NCI-H526 (cell line): ENCODE measurements around the gene CABP7.

Source experiments
- DNase-seq, 2 experiments: peaks; one replicate each; lab custom pipeline; 2025; lab: John Stamatoyannopoulos, UW

Gene CABP7

DNA sequence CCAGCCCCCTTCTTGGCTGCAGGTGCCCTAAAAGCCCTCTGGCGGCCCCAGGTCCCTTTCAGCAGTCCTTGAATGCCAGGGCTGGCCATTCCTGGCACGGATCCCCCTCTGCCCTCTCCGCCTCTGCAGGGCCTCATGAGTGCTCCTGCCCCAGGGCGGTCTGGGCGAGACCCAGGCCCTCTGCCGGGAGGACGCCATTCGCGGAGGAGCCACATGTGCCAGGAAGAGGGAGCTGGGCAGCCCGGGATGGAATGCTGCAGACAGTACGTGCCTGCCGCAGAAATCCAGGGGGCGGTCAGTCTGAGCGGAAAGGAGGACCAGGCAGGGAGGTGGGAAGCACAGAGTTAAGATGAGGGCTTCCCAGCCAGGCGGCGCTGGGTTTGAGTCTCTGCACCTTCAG lies 2.8 kb downstream of the CABP7 start:
- DNase-seq = no peak

DNA sequence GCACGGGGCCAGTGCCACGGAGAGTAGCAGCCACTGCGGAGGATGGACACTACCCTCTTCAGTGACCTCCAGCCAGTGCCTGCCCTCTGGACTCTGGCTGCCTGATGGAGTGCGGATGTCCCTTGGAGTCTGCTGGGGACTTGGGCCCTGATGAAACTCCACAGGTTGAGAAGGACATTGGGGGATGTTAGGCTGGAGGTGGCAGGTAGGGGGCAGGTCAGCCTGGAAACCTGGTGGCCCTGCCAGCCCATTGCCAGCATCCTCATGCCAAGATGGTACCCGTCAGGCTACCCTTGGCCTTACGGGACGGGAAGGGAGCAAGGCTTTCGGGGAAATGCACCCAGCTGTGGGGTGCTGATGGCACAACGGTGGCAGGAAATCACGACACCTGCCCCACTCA lies 4.0 kb downstream of the CABP7 start:
- no peak for DNase-seq

DNA sequence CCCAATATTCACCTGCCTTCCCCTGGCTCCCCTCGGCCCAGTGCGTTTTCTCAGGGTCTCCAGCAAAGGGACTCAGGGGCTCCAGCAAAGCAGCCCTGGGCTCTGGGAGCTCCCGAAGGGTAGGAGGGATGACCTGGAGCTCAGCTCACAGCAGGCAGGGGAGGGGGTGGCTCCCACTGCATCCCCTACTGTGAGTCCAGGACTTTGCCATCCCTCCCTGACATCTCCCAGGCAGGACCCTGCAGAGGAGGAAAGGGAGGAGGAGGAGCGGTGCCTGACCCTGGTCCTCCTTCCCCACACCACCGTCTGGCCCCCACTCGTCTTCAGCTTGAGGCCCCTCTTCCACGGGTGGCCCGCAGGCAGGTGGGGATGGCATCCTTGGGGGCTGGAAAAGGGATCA lies 5.0 kb downstream of the CABP7 start:
- no peak for DNase-seq

DNA sequence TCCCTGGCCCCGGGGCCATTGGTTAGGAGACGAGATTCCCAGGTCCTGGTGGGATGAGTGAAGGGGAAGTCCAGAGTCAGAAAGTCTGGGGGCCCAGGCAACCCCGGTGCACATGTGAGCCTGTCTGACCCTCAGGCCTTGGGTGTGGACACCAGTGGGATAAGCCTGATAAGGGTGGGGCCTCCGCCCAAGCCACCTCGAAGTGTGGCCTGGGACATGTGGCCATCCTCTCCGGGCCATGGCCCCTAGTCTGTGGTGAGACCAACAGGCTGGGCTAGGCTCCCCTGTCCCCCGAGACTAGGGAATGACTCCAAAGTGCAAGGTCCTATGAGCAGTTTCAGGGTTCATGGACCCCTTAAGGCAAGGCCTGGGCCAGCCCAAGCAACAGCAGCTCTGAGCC lies 6.3 kb downstream of the CABP7 start:
- DNase-seq = no peak

DNA sequence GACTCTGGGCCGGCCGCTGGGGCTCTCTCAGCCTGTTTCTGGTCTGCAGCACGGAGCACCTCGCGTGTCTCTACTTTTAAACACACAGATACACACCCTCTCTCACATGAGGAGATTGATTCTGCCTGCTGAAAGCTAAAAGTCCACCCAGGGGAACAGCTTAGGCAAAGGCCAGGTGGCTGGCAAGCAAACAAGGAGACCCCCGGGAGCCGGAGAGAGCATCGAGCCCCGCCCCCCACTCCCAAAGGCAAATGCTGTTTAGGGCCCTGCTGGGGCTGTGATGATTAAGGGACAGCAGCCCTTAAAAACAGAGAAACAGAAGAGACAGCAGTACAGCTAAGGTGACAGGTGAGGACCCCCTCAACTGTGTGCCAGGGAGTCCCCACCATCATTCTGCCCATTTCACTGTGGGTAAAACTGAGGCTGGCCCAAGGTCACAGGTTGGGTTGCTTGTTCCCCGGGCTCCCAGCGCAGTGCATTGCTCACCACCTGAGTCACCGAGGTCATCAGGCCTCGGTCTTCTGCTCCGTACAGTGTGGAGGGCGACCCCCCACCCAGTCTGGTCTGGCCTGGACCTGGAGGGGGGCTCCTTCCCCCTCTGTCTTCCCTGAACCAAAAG lies 6.8 kb downstream of the CABP7 start:
- no peak for DNase-seq

DNA sequence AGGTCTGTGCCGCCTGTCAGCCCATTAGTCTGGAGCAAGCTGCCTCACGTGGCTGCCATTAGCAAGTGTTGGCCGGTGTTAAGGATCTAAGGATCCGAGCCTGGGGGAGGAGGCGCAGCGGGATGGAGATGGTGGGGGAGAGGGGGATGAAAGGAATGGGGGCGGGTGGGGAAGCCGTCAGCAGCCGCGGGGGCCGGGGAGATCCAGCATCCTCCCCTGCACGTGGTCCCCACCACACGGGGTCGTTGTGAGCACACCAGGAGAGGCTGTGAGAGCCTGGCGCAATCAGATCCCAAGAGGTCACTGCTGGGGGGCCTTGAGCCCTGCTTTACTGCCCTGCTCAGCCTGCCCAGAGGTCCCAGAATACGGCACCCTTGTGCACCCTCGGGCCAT lies 7.3 kb downstream of the CABP7 start:
- peak in 1 of 2 experiments; percentile 18 for DNase-seq

DNA sequence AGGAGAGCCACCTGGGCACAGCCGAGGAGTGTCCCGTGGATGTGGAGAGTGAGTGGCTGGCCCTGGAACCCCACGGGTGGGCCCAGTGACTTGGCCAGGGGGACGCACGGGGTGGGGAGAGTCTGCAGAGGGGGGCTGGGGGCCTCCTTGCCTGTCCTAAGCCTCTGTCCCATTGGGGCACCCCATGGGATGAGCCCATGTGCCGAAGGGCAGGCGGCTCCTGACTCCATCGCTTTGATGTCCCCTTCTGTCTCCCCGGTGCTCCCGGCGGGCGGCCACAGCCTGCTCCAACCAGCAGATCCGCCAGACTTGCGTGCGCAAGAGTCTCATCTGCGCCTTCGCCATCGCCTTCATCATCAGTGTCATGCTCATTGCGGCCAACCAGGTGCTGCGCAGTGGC lies 9.4 kb downstream of the CABP7 start:
- no peak for DNase-seq

DNA sequence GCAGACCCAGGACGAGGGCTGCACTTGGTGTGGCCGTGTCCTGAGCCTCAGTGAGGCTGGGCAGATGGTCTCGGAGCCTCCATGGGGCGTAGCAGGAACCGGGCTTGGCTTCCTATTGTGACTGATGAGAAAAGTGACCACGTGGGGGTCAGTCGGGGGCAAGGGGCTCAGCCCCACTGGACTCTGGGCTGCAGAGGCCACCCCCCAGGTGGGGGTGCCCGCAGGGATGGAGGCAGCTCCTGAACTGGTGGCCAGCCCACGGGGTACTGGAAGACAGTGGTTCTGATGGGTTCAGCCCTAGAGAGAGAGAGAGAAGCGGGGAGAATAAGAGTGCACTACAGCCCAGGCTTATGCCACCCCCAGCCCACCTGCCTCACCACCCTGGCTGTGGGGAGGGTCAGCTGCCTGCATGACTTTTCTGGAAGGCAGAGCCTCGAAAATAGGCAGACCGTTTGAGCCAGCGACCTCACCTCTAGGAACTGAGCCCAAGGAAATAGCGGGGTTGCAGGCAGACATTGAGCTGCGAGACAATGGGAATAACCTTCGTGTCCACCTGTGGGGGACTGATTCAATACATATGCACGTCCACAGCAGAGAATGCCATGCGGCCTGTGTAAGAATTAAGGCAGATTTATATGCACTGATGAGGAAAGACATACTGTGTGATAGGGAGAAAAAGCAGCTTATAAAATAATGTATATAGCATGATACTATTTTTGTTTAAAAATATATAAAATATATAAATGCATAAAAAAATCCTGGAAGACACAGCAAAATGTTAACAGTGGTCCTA lies 11.5 kb downstream of the CABP7 start:
- DNase-seq = no peak

DNA sequence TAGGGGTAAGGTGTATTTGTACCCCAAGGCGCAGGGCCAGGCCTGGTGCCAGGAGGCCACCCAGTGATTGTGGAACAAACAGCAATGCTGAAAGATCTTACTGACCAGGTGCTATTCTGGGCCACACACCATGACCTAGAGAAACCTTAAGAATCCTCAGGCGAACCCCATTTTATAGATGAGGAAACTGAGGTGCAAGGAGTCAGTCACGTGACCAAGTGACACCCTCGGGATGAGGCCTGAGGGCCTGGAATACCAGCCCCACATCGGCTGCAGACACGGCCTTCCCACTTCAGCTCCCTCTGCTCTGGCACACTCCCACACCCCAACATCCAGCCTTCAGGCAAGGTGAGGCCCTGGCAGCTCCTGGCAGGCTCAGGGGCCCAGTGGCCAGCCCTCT lies 13.1 kb downstream of the CABP7 start:
- no peak for DNase-seq

DNA sequence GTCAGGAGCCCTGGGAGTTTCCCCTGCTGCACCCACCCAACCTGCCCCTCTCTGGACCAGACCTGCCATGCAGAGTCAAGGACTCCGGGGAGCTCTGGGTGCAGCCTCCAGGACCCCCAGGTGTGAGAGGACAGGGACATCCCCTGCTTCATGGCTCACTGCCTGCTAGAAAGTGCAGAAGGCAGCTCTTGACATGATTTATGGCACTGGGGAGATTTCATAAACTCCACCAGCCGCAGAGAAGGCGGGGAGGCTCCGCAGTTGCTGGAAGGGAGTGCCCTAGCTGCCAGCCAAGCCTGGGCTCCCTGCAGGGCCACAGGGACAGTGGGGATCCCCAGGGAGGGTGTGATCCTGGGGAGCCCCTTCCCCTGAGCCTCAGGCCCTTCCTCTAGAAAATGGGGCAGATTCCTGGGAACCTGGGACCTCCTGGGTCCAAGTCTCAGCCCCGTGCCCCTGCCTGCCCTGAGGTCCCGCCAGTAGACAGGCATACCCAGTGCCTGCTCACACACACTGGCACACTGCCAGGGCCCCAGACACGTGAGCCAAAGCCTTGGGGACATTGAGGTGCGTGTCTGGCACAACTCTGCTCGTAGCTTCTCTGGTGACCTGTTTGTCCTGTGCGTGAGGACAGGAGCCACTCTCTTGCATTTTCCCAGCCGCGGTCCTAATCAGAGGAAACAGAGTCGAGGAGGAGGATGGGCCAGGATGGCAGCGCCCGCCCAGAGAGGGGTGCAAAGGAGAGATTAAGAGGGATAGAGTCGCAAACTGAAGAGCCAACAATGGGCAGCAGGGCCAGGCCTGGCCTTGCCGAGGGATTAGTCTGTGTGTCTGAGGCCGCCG lies 13.8 kb downstream of the CABP7 start:
- peak in 1 of 2 experiments; percentile 31 for DNase-seq

DNA sequence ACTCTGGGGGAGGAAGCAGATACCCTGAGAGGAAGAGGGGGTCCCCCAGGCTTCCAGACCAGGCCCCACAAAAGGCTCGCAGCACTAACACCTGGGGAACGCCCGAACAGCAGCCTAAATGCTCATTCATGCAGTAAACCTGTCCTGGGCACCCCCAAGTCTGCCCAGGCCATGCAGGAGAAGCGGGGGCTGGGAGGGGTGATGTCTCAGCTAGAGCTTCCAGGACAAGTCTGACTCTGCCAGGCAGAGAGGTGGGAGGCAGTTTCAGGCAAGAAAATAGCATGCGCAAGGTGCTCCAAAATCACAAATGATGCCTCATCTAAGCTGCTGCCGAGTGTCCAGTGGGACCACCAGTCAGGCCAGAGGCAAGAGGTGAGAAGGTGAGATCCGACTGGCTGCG lies 14.6 kb downstream of the CABP7 start:
- DNase-seq = no peak

DNA sequence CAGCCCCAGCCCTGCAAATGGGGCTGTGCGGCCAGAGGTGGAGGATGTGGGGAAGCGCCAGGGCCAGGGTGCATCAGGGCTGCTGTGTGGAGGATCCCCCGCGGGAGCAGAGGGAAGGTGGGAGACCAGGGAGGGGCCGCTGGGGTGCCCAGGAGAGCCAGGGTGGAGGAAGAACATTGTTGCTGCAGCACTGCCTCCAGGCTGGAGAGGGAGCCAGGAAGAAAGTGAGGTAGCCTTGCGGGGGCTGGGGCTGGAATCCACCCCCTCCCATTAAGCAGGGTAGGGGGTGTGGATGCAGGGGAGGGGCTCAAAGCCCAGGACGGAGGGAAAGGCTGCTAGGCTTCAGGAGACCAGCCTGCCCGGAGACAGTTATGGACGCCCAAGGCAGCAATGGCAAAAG lies 15.0 kb downstream of the CABP7 start:
- no peak for DNase-seq

DNA sequence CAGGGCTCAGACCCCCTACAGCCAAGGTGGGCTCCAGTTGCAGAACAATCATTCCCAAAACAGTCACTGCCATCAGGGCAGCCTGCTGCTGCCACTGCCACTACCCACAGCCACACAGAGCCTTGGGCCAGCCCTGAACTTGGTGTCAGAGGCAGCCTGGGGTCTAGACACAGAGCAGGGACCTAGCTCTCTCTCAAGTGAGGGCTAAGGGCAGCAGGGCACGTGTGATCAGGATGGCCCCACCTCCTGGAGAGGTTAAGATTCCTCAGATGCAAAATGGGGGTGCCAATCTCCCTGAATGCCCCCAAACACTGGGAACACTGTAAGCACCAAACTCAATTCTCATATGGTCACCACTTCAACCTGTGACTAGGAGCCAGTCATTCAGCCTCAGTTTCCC lies 15.6 kb downstream of the CABP7 start:
- DNase-seq = no peak

DNA sequence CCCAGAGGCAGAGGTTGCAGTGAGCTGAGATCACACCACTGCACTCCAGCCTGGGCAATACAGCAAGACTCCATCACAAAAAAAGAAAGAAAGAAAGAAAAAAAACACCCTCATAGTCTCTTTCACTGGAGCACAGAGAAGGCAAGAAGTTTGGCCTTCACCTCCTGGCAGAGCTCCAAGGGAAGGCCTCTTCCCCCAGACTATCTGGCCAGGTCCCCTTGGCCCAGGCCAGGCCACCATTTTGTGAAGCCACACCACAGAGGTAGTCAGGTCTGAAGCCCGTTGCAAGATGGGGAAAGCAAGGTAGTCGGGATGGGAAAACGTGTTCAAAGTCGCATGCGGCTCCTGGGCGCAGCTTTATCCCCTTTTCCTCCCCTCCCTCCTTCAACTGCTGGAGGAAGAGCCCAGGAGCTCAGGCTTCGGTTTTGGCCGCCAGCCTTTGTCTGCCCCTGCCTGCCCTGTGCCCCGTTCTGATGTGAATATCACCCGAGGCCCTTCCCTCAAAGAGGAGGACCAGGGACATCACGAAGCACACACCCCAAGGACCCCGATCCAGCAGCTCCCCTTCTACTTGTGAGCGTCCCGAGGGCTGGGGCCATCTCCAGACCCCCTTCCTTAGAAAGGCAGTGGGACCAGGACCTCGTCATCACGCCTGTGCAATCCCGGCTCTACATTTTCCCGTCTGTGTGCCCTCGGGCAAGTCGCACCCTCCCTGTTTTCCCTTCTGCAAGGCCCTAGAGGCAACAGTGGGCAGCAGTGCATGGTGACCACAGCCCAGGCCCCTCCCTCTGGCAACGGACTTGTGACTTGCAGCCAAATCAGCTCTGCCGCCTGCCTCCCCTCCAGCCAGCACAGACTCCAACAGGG lies 17.7 kb downstream of the CABP7 start:
- no peak for DNase-seq

DNA sequence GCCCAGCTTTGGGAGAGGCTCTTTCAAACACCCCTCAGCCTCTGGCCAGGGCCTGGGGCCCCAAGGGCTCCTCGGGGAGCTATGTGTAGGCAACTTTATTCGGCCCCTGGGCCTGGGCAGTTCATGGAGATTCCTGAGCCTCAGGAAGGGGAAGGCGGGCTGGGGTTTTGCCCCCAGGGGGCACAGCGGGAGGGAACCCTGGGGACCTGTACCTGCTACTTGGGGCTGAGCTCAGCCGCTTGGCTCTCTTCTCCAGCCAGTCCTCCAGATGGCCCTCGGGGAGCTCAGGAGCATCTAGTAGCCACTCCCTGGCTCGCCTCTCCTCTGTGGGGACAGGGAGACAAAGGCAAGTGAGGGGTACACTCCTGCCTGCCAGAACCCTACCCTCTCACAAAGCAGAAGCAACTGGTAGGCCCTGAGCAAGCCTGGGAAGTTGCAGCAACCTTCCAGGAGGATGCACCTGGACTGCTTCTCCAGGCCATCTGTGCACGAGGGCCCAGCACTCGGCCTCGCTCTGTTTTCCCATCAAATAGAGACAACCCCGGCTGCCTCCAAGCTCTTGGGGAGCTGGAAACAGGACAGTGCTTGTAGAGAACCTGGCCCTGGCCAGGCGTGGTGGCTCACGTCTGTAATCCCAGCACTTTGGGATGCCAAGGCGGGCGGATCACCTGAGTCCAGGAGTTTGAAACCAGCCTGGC lies 18.5 kb downstream of the CABP7 start:
- DNase-seq = no peak

DNA sequence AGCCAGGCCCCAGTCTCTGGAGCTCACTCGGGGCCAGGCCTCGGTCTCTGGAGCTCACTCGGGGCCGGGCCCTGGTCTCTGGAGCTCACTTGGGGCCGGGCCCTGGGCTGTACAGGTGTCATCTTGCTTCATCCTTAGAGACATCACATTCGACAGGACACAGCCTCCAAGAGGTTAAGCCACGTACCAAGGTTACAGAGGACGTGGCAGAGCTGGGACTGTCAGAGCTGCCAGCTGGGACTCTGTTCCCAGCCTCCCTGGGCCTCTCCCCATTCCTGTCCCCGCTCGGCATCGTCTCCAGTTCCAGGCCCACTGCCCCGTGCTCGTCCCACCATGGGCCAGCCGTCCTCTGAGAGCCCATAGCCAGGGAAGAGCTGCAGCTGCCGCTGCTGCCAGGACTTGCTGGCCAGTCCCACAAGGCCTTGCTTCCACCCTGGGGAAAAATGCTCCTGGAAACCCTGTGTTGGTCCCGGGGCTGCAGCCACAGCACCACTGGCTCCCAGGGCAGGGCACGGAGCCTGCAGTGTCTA lies 19.6 kb downstream of the CABP7 start:
- no peak for DNase-seq

DNA sequence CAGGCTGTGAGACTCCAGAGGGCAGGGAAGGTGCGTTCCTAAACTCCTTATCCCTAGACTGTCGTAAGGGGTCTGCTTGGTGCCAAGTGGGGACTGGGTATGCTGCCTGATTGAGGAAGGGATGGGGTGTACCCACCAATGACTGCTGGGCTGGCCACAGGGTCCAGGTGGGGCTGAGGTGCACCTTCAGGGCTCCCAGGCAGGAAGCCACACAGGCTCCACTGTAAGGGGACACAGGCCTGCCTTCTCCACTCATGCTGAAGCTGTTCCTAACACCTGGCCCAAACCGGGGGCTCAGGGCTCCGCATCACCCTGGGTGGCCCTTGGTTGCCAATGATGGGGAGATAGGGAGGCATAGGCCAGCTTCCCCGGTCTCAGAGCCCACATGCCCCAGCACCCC lies 20.4 kb downstream of the CABP7 start:
- DNase-seq = no peak

DNA sequence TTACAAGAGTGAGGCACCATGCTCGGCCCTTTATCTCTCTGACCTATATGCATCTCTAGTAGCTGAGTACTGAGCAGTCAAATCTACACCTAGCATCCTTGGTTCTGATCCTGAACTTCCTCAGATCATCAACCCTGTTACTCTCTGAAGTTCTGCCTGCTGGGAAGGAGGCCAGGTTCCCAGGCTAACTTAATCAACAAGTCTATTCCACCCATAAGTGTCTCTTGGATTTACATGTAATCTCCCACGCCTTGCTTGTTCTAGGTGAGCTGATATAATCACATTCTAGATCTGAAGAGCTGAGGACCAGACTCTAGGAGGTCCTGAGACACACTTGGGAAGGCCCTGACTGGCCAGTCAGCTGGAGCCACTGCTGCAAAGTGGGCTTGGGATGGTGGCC lies 22.1 kb downstream of the CABP7 start:
- no peak for DNase-seq

DNA sequence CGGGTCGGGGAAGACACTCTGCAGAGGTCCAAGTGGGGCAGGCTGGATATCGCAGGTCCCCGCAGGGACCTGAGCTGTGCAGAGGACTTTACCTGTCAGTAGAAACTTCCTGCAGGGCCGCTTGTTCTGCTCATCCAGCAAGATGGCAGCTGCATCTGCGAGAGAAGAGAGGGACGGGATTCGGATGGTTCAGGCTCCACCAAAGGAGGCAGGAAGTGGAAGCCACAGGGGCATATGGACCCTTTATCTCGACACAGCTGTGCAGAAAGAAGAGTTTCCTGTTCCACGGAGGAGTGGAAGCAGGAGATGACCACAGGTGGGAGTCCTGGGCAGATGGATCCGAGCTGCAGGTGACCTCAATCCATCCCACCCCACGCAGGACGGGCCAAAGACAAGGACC lies 22.5 kb downstream of the CABP7 start:
- DNase-seq = no peak

DNA sequence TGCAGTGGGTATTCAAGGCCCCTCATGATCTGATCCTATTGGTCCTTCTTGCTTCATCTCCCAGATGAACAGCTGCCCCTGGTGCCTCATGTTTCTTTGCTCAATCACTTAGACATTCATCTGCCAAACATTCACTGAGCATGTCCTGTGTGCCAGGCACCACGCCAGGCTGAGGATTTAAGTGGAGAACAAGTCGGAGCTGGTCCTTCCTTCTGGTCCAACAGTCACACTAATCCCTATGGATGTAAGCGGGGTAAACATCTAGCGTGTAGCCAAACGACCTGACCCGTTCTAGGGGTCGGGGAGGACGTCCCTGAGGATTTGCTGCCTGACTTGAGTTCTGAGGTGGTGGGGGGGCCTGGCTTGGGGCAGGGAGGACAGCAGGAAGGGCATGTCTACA lies 25.1 kb downstream of the CABP7 start:
- no peak for DNase-seq

DNA sequence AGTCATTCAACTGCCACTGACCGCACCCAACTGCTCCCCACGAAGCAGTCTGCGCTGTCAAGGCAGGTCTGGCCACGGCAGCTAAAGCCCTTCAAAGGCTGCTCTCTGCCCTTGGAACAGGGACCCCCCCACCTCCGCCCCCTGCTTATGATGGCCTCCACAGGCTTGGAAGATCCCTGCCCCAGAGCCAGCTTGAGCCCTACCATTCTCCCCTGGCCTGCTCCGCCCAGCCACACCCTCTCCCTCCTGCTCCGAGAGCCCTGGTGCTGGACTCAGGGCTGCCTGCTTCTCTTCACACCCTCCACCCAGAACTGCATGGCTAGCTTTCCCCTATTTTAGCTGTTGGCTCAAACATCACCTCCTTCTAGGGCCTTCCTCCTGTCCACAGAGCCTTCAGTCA lies 28.0 kb downstream of the CABP7 start:
- DNase-seq = no peak
